Effector memory CD4-positive, alpha-beta T cell (primary cell): ENCODE data around the gene TBC1D16.

Experiments used
- DNase-seq, 3 donors: peaks; one replicate each; pipeline ENCODE4 v3.0.0-alpha.2; 2020
- H3K27ac ChIP-seq: 2 replicates; pipeline ENCODE4 v1.7.0; 2013; ENCODE audit warnings: mild to moderate bottlenecking, low read length, moderate library complexity; ENCODE audit not compliant: insufficient read depth, poor library complexity, severe bottlenecking
- H3K27me3 ChIP-seq: replicated peaks from 2 replicates; pipeline ENCODE4 v1.7.0; 2013; ENCODE audit warnings: mild to moderate bottlenecking, low read length; ENCODE audit not compliant: insufficient read depth, control insufficient read depth, poor library complexity, severe bottlenecking
- H3K36me3 ChIP-seq: 2 replicates; pipeline ENCODE4 v1.7.0; 2013; ENCODE audit warnings: mild to moderate bottlenecking, low read length, moderate library complexity; ENCODE audit not compliant: control insufficient read depth, insufficient read depth
- H3K4me1 ChIP-seq: 2 replicates; pipeline ENCODE4 v1.7.0; 2013; ENCODE audit warnings: low read length, mild to moderate bottlenecking; ENCODE audit not compliant: control insufficient read depth, insufficient read depth, poor library complexity, severe bottlenecking
- H3K4me3 ChIP-seq: 2 replicates; pipeline ENCODE4 v1.7.0; 2013; ENCODE audit warnings: low read length, low read depth, mild to moderate bottlenecking; ENCODE audit not compliant: insufficient read depth, poor library complexity, severe bottlenecking
- H3K9me3 ChIP-seq: 2 replicates; pipeline ENCODE4 v1.7.0; 2013; ENCODE audit warnings: mild to moderate bottlenecking, low read length, moderate library complexity; ENCODE audit not compliant: control insufficient read depth

The TBC1D16 gene

GRCh38 chr17:79913896-79914812, 121.5 kb downstream of the TBC1D16 start:
- no peaks in the 10 kb centered on the region for H3K36me3 ChIP-seq
- H3K27me3 ChIP-seq, result no peaks in the 10 kb centered on the region
- H3K4me1 ChIP-seq, result no peaks in the 10 kb centered on the region
- H3K27ac ChIP-seq, result no peak overlapping the region
- DNase-seq, result no peak
- H3K9me3 ChIP-seq, result no peaks in the 10 kb centered on the region
- H3K4me3 ChIP-seq, result no peak overlapping the region

GRCh38 chr17:79913451-79913850, 122.2 kb downstream of the TBC1D16 start:
- Histone ChIP-seq H3K9me3 (no peaks in the 10 kb centered on the region), H3K27ac (no peak overlapping the region), H3K4me1 (no peaks in the 10 kb centered on the region), H3K4me3 (no peak overlapping the region), H3K36me3 (no peaks in the 10 kb centered on the region), H3K27me3 (no peaks in the 10 kb centered on the region)
- DNase-seq, result no peak

GRCh38 chr17:79912552-79913330, 122.9 kb downstream of the TBC1D16 start:
- no peak for DNase-seq
- Histone ChIP-seq H3K27ac (no peak overlapping the region), H3K36me3 (no peaks in the 10 kb centered on the region), H3K9me3 (no peaks in the 10 kb centered on the region), H3K27me3 (no peaks in the 10 kb centered on the region), H3K4me1 (no peaks in the 10 kb centered on the region), H3K4me3 (no peak overlapping the region)

- DNase-seq, result no peak
- Histone ChIP-seq H3K4me1 (no peaks in the 10 kb centered on the region), H3K27ac (no peak overlapping the region), H3K4me3 (no peak overlapping the region), H3K36me3 (no peaks in the 10 kb centered on the region), H3K9me3 (no peaks in the 10 kb centered on the region), H3K27me3 (no peaks in the 10 kb centered on the region)
Observed at GRCh38 chr17:79911430-79912399, 124.0 kb downstream of the TBC1D16 start.

GRCh38 chr17:79910985-79911361, 124.7 kb downstream of the TBC1D16 start:
- Histone ChIP-seq H3K4me3 (no peak overlapping the region), H3K4me1 (no peaks in the 10 kb centered on the region), H3K27me3 (no peaks in the 10 kb centered on the region), H3K9me3 (no peaks in the 10 kb centered on the region), H3K27ac (no peak overlapping the region), H3K36me3 (no peaks in the 10 kb centered on the region)
- no peak for DNase-seq

- H3K4me3 ChIP-seq, result no peak overlapping the region
- DNase-seq, result no peak
- H3K9me3 ChIP-seq, result no peaks in the 10 kb centered on the region
- H3K4me1 ChIP-seq, result no peaks in the 10 kb centered on the region
- H3K27ac ChIP-seq, result no peak overlapping the region
- H3K36me3 ChIP-seq, result no peaks in the 10 kb centered on the region
- no peaks in the 10 kb centered on the region for H3K27me3 ChIP-seq
Observed at GRCh38 chr17:79909121-79909520, 126.6 kb downstream of the TBC1D16 start.

- Histone ChIP-seq H3K4me3 (no peak overlapping the region), H3K27me3 (no peaks in the 10 kb centered on the region), H3K9me3 (no peaks in the 10 kb centered on the region), H3K36me3 (no peaks in the 10 kb centered on the region), H3K27ac (no peak overlapping the region), H3K4me1 (no peaks in the 10 kb centered on the region)
- DNase-seq, result no peak
Observed at GRCh38 chr17:79907850-79908249, 127.8 kb downstream of the TBC1D16 start.

- Histone ChIP-seq H3K27me3 (no peaks in the 10 kb centered on the region), H3K4me3 (no peak overlapping the region), H3K9me3 (no peaks in the 10 kb centered on the region), H3K27ac (no peak overlapping the region), H3K4me1 (no peaks in the 10 kb centered on the region), H3K36me3 (no peaks in the 10 kb centered on the region)
- DNase-seq, result no peak
Observed at GRCh38 chr17:79907217-79907715, 128.4 kb downstream of the TBC1D16 start.

DNA sequence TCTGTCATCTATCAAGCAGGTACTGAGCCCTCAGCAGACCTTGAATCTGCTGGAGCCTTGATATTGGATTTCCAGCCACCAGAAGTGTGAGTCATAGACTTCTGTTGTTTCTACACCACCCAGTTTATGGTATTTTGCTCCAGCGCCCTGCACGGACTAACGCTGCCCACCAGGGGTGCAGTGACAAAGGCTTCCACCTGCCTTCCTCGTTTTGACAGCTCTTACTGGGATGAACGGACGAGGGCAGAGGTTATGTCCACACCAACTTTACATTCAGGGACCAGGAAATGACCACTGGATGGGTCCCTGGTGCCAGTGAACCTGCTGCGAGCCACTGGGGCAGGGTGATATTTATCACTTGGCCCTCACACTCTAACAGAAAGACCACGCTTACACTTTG, 129.8 kb downstream of the TBC1D16 start:
- no peaks in the 10 kb centered on the region for H3K36me3 ChIP-seq
- no peaks in the 10 kb centered on the region for H3K27me3 ChIP-seq
- H3K4me1 ChIP-seq, result no peaks in the 10 kb centered on the region
- no peaks in the 10 kb centered on the region for H3K9me3 ChIP-seq
- DNase-seq, result no peak
- H3K4me3 ChIP-seq, result no peak overlapping the region
- H3K27ac ChIP-seq, result no peak overlapping the region
